Stimulated activated memory B cell treated with anti-CD40 and anti-IgM and Interleukin-4, amounts not matched to agents 10 μg/mL and 1 μg/mL and 100 μg/mL, for 72 hours (primary cell): Measurements from ENCODE around the gene STX8.

ENCODE experiments used
- ATAC-seq: fragments of 150-1000 bp; cut with Tn5 transposase; 2 replicates; pipeline ENCODE4 v1.10.0; 2021
- H3K27ac Mint-ChIP-seq: one replicate; pipeline ENCODE4 v1.8.0; 2022; ENCODE audit warnings: mild to moderate bottlenecking, mixed read lengths
- H3K27me3 Mint-ChIP-seq: one replicate; pipeline ENCODE4 v1.8.0; 2022; ENCODE audit warnings: mixed read lengths
- H3K36me3 Mint-ChIP-seq: one replicate; pipeline ENCODE4 v1.8.0; 2022; ENCODE audit warnings: mixed read lengths
- H3K4me1 Mint-ChIP-seq: one replicate; pipeline ENCODE4 v1.8.0; 2022; ENCODE audit warnings: mixed read lengths
- H3K4me3 Mint-ChIP-seq: one replicate; pipeline ENCODE4 v1.8.0; 2022; ENCODE audit warnings: mild to moderate bottlenecking, moderate library complexity, mixed read lengths
- H3K9me3 Mint-ChIP-seq: one replicate; pipeline ENCODE4 v1.8.0; 2022; ENCODE audit warnings: mixed read lengths

STX8 gene

GRCh38 chr17:9233761-9234160, 341.9 kb downstream of the STX8 start:
- no peak overlapping the region for H3K27ac Mint-ChIP-seq
- H3K27me3 Mint-ChIP-seq: peaks cover 16% of the 10 kb centered on the region
- ATAC-seq: no peak
- H3K9me3 Mint-ChIP-seq: no peaks in the 10 kb centered on the region
- peaks cover 11% of the 10 kb centered on the region for H3K4me1 Mint-ChIP-seq
- H3K36me3 Mint-ChIP-seq: no peaks in the 10 kb centered on the region
- no peak overlapping the region for H3K4me3 Mint-ChIP-seq

- Mint-ChIP-seq H3K27ac (no peak overlapping the region), H3K4me3 (no peak overlapping the region), H3K27me3 (peaks cover 16% of the 10 kb centered on the region), H3K36me3 (no peaks in the 10 kb centered on the region), H3K4me1 (peaks cover 6% of the 10 kb centered on the region), H3K9me3 (no peaks in the 10 kb centered on the region)
- ATAC-seq: no peak
Measured at GRCh38 chr17:9233271-9233599, 342.4 kb downstream of the STX8 start.

GRCh38 chr17:9232591-9233270, 342.9 kb downstream of the STX8 start:
- peaks cover 16% of the 10 kb centered on the region for H3K27me3 Mint-ChIP-seq
- peaks cover under 1% of the 10 kb centered on the region for H3K4me1 Mint-ChIP-seq
- H3K9me3 Mint-ChIP-seq: no peaks in the 10 kb centered on the region
- no peak overlapping the region for H3K4me3 Mint-ChIP-seq
- no peak overlapping the region for H3K27ac Mint-ChIP-seq
- no peak for ATAC-seq
- H3K36me3 Mint-ChIP-seq: no peaks in the 10 kb centered on the region

DNA sequence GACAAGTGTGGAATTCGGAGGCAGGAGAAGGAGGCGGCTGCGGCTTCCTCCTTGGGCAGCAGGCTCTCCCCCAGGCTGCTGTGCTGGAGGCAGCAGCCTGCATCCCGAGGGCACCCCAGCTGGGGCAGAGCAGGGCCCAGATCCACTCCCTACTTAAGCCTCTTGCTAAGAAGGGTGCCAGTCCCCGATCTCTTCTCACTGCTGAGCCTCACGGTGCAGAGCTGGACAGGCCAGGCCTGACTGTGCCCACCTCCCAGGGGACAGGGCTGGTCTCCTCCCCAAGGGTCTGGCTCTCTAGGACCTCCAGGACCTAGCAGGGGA, 343.5 kb downstream of the STX8 start:
- Mint-ChIP-seq H3K4me1 (no peaks in the 10 kb centered on the region), H3K27me3 (peaks cover 16% of the 10 kb centered on the region), H3K4me3 (no peak overlapping the region), H3K9me3 (no peaks in the 10 kb centered on the region), H3K36me3 (no peaks in the 10 kb centered on the region), H3K27ac (no peak overlapping the region)
- no peak for ATAC-seq

GRCh38 chr17:9231449-9232154, 344.0 kb downstream of the STX8 start:
- H3K4me3 Mint-ChIP-seq: no peak overlapping the region
- H3K9me3 Mint-ChIP-seq: no peaks in the 10 kb centered on the region
- no peaks in the 10 kb centered on the region for H3K4me1 Mint-ChIP-seq
- H3K36me3 Mint-ChIP-seq: no peaks in the 10 kb centered on the region
- no peak for ATAC-seq
- H3K27me3 Mint-ChIP-seq: peaks cover 16% of the 10 kb centered on the region
- H3K27ac Mint-ChIP-seq: no peak overlapping the region

GRCh38 chr17:9230861-9231260, 344.8 kb downstream of the STX8 start:
- no peaks in the 10 kb centered on the region for H3K4me1 Mint-ChIP-seq
- H3K9me3 Mint-ChIP-seq: no peaks in the 10 kb centered on the region
- ATAC-seq: no peak
- no peak overlapping the region for H3K4me3 Mint-ChIP-seq
- H3K27me3 Mint-ChIP-seq: peaks cover 16% of the 10 kb centered on the region
- no peak overlapping the region for H3K27ac Mint-ChIP-seq
- no peaks in the 10 kb centered on the region for H3K36me3 Mint-ChIP-seq

DNA sequence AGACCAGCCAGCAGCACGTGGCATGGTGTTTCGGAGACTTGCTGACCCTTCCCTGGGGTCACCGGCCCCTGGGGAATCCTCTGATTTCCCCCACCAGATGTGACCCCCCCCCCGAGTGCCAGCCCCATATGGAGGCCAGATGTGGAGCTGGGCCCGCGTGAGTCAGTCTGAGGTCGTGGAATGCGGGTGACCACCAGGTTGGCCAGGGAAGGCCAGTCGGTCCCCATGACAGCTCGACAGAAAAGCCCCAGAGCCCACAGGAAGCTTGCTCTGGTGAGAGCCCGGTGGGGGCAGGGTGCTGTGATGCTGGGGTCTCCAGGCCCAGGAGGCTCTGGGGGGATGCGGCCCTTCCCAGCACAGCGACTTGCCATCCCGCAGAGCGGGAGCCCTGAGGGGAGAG, 345.3 kb downstream of the STX8 start:
- H3K9me3 Mint-ChIP-seq: no peaks in the 10 kb centered on the region
- H3K4me1 Mint-ChIP-seq: no peaks in the 10 kb centered on the region
- peaks cover 16% of the 10 kb centered on the region for H3K27me3 Mint-ChIP-seq
- no peak overlapping the region for H3K27ac Mint-ChIP-seq
- H3K4me3 Mint-ChIP-seq: no peak overlapping the region
- no peaks in the 10 kb centered on the region for H3K36me3 Mint-ChIP-seq
- no peak for ATAC-seq

DNA sequence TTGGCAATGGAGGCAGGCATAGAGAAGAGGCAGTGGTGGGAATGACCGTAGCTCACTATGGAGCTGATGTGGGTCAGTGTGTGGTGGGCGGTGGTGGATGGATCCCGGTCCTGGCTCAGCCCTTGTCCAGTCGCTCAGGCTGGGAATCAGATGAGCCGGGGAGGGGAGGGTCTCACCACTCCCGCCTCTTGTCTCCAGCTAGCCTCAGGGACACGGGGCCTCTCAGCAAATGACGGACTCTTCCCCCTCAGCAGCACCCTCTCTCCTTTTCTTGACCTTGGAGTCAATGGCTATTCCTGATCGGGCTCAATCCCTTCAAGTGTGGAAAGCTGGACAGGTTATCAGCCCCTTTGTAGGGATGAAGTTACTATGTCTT, 345.8 kb downstream of the STX8 start:
- Mint-ChIP-seq H3K4me3 (no peak overlapping the region), H3K36me3 (no peaks in the 10 kb centered on the region), H3K27me3 (peaks cover 16% of the 10 kb centered on the region), H3K27ac (no peak overlapping the region), H3K4me1 (no peaks in the 10 kb centered on the region), H3K9me3 (no peaks in the 10 kb centered on the region)
- ATAC-seq: no peak

DNA sequence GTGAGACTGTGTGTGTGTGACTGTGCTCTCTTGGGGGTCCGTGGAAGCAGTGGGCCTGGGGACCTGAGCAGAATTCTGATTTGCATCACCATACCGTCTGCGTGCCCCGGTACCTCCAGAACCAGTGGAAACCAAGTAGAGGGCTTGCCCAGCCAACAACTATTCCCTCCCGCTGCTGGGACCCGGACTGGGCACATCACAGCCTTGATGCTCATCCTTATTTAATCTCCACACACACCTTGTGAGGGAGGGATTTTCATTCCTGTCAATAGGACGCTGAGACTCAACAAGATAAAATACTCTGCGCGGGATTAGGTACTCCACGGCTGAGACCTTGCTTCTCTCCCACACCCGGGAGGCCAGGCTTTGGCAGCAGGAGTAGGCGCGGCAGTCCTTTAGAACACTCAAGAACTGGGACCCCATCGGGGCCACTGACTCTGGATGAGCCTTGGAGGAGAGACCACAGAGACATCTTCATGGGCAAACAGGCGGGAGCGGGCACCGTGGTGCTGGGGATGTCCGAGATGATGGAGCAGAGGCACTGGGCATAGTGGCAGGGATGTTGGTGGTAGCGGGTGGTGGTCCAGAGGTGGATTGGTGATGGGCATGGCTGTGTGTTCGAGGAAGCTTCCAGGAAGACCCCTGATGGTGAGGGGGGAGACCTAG, 346.3 kb downstream of the STX8 start:
- Mint-ChIP-seq H3K4me1 (no peaks in the 10 kb centered on the region), H3K4me3 (no peak overlapping the region), H3K9me3 (no peaks in the 10 kb centered on the region), H3K27me3 (peaks cover 14% of the 10 kb centered on the region), H3K36me3 (no peaks in the 10 kb centered on the region), H3K27ac (no peak overlapping the region)
- no peak for ATAC-seq

GRCh38 chr17:9228408-9229159, 347.0 kb downstream of the STX8 start:
- H3K9me3 Mint-ChIP-seq: no peaks in the 10 kb centered on the region
- H3K27ac Mint-ChIP-seq: no peak overlapping the region
- peaks cover 7% of the 10 kb centered on the region for H3K27me3 Mint-ChIP-seq
- no peak for ATAC-seq
- H3K4me3 Mint-ChIP-seq: no peak overlapping the region
- no peaks in the 10 kb centered on the region for H3K4me1 Mint-ChIP-seq
- H3K36me3 Mint-ChIP-seq: no peaks in the 10 kb centered on the region

DNA sequence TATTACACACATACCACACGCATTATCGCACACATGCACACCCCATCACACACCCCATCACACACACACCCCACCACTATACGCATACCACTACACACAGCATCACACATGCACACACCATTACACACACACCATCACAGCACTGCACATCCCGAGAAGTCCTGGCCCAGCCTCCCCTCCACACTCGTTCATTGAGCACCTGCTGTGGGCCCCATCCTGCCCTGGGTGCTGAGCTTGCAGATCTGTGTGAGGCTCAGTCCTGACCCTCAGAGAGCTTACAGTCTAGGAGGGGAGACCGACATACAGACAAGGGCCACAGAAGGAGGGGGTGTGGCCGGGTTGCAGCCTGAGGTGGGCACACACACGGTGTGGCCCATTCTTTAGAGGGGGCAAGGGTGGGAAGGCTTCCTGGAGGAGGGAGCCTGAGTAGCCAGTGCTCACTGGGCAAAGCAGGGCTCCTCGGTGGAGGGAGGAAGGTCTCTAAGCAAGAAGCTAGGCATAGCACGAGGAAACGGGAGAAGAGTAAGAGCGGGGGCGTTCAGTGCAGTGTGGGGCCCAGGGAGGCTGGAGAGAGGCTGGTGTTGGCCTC, 347.7 kb downstream of the STX8 start:
- H3K27ac Mint-ChIP-seq: no peak overlapping the region

GRCh38 chr17:9226794-9227135, 348.9 kb downstream of the STX8 start:
- Mint-ChIP-seq H3K27me3 (peaks cover 7% of the 10 kb centered on the region), H3K4me1 (no peaks in the 10 kb centered on the region), H3K4me3 (no peak overlapping the region), H3K27ac (no peak overlapping the region), H3K9me3 (no peaks in the 10 kb centered on the region), H3K36me3 (no peaks in the 10 kb centered on the region)
- ATAC-seq: peak; percentile 40

More for the DNA sequence above, 347.7 kb downstream of the STX8 start:
- ATAC-seq: no peak
- no peaks in the 10 kb centered on the region for H3K36me3 Mint-ChIP-seq
- no peaks in the 10 kb centered on the region for H3K9me3 Mint-ChIP-seq
- no peak overlapping the region for H3K4me3 Mint-ChIP-seq
- H3K27me3 Mint-ChIP-seq: peaks cover under 1% of the 10 kb centered on the region
- no peaks in the 10 kb centered on the region for H3K4me1 Mint-ChIP-seq

DNA sequence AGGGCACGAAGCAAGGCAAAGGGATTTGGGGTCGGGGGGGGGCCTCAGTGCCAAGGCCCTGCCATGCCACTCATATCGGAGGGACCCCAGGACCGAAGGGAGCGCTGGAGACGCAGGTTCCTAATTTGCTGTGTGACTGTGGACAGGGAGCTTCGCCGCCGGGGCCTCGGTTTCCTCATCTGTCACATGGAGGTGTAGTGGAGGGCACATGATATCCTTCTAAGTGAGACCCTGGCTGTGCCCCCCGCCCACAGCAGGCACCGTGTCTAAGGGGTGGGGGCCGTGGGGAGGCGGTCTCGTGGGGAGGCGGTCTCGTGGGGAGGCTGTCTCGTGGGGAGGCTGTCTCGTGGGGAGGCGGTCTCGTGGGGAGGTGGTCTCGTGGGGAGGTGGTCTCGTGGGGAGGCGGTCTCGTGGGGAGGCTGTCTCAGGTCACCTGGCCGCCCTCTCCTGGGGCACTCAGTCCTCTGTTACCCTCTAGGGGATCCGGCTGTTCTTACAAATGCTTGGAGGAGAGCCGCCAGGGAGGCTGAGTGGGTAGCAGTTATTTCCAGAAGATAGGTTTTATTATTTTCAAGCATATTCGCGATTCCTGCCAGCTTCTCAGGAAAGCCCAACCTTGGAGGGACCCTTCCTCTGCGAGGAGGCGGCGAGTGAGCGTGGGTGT, 349.4 kb downstream of the STX8 start:
- H3K9me3 Mint-ChIP-seq: no peaks in the 10 kb centered on the region
- no peaks in the 10 kb centered on the region for H3K36me3 Mint-ChIP-seq
- peaks cover 12% of the 10 kb centered on the region for H3K27me3 Mint-ChIP-seq
- H3K4me3 Mint-ChIP-seq: no peak overlapping the region
- H3K27ac Mint-ChIP-seq: no peak overlapping the region
- ATAC-seq: no peak
- H3K4me1 Mint-ChIP-seq: no peaks in the 10 kb centered on the region

DNA sequence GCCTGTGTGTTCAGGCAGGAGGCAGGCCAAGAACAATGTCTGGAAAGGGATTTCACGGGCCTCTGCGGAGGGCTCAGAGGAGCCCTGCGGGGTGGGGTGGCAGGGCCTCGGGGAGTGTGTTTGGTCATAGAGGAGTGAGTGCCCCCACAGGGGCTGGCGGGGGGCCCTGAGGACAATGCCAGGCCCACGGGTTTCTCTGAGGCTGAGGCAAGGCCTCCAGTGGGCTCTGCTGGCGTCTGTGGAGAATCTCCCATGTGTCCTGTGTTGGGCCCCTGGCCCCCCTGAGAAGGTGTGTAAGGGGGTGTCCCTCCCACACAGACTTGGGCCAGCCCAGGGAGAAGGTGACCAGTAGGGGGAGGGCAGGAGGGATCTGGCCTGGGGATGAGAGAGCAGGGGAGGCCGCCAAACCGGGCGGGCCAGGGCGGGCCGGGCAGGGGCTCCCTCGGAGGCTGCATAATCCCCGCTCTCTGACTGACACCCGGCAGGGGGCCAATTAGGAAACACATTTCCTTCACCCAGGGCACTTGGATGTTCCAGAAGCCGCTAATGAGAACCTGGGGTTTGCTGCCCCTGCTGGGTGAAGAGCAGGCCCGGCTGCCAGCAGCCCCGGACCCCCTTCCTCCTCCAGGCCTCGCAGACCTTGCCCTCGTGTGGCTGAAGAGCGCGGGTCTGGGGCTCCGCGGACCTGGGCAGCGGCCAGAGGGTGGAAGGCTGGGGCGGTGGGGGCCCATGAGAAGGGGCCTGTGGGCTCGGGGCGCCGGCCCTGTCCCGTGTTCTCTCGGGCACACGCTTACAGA, 350.1 kb downstream of the STX8 start:
- no peak overlapping the region for H3K4me3 Mint-ChIP-seq
- H3K36me3 Mint-ChIP-seq: no peaks in the 10 kb centered on the region
- H3K27me3 Mint-ChIP-seq: peaks cover 12% of the 10 kb centered on the region
- H3K4me1 Mint-ChIP-seq: no peaks in the 10 kb centered on the region
- no peak overlapping the region for H3K27ac Mint-ChIP-seq
- ATAC-seq: no peak
- H3K9me3 Mint-ChIP-seq: no peaks in the 10 kb centered on the region
